Body of pancreas (tissue), 4 donors: ENCODE data around the gene ARHGEF37. TPM values are rescaled to one million over a fixed set of nuclear protein-coding genes. Genes with fewer than 3 reads are reported as not detected.
"Not testable (repeated sequence)": the region's sequence is repeated elsewhere in the genome, so short reads cannot be mapped to it uniquely, and the experiment has no call there.

ENCODE experiments used
- ATAC-seq: fragments of 150-250 bp; one replicate; pipeline ENCODE4 v1.9.1; 2016
- DNase-seq, 4 donors: peaks; one replicate each; pipeline ENCODE4 v3.0.0-alpha.2; 2019
- H3K27ac ChIP-seq, 4 donors: fragments of 200-600 bp; sonication (generic); 1 replicate in 3 of 4; 2 replicates in 1 of 4; pipeline versions ENCODE4 v1.5.1 to v1.6.1; 2016 to 2019; ENCODE audit warnings: mild to moderate bottlenecking in 1 of 4, mixed read lengths in 1 of 4, moderate library complexity in 1 of 4
- H3K27me3 ChIP-seq, 2 donors: fragments of 200-600 bp; sonication (generic); one replicate each; pipeline ENCODE4 v1.6.0; 2016; ENCODE audit warnings: mild to moderate bottlenecking in 1 of 2
- H3K36me3 ChIP-seq, 2 donors: fragments of 200-600 bp; sonication (generic); replicated peaks in 1 of 2; 2 replicates each; pipeline ENCODE4 v1.5.1; 2016; ENCODE audit warnings: low read depth in 2 of 2; ENCODE audit not compliant: insufficient read depth in 1 of 2
- H3K4me1 ChIP-seq: fragments of 200-600 bp; sonication (generic); one replicate; pipeline ENCODE4 v1.6.0; 2016
- H3K4me3 ChIP-seq, 2 donors: fragments of 200-600 bp; sonication (generic); 1 replicate in 1 of 2; 2 replicates in 1 of 2; pipeline ENCODE4 v1.5.1; 2016 to 2019
- H3K9me3 ChIP-seq, 3 donors: fragments of 200-600 bp; sonication (generic); 1 replicate in 2 of 3; 2 replicates in 1 of 3; pipeline ENCODE4 v1.5.1; 2016
- POLR2A ChIP-seq, 3 donors: fragments of 450-650 bp; IDR thresholded peaks; one replicate each; pipeline ENCODE4 v1.6.1; 2016; ENCODE audit warnings: antibody characterized with exemption in 3 of 3, mild to moderate bottlenecking in 2 of 3
- WGBS, 2 donors: methylation state at CpG; one replicate each; pipeline ENCODE4 v1.1.5; 2017; 5-methylcytosine and 5-hydroxymethylcytosine counted together
- intact Hi-C: fragments of 100-400 bp; cut with DNase I; formaldehyde crosslinking; loops from one replicate; pipeline ENCODE4 v1.15.1; 2023
- total RNA-seq, 2 donors: library from RNA; depleted of rRNA; stranded (reverse); fragments of >200 nt; gene quantifications; one replicate each; pipeline ENCODE4 v1.1.0, GENCODE V29; 2016
- TF ChIP-seq, protein P1 (sequence below), 7 experiments: fragments of 450-650 bp in 4 of 7; fragments of 200-600 bp in 3 of 7; sonication (generic) in 3 of 7; IDR thresholded peaks; one replicate each; pipeline ENCODE4 v1.5.1; 2016 to 2019; ENCODE audit warnings: antibody characterized with exemption in 7 of 7

The ARHGEF37 gene
- 10 to 100 TPM in 1 of 2 donors, 1 to 10 TPM in 1; 5.9 to 14.0 TPM for total RNA-seq

DNA sequence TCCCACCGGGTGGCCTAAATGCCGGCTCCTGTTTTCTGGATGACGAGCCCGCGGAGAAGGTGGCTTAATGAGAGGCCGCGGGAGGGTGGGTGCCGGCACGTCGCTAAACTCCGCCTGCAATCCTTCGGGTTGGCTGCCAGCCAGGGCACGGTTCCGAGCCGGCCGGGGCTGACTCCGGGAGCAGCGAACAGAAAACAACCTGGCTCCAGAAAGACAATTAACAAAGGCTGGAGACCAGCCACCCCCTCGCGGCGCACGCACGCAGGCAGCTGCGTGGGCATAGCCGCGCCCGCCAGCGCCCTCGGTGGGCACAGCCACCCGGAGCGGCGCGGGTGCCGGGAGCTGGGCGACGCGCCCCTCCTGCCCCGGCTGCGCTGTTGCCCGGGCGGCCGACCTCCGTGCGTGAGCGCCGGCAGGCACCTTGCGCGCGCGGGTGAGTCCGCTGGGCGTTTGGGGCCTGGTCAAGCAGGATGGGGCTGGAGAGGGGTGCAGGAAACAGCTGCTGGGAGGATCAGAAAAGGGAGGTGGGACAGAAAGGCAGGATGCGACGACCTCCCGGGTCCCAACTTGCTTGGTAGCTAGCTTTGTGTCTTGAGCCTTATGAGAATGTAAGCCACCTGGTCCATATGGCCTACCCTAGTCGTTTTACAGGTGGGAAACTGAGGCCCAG, at the start of gene ARHGEF37:
Gene ARHGEF37 (plus strand): TSS at position 307 of the 670 bp plus-strand sequence. CDS start 16,272 bp downstream, outside the sequence.
- no peaks in the 10 kb centered on the region for H3K27me3 ChIP-seq
- no peaks in the 10 kb centered on the region for H3K36me3 ChIP-seq
- ATAC-seq (peak; percentile 85), DNase-seq (peak; percentile 88 to 92 (median 92))
- intact Hi-C loops: no loop called here
- peak within 1 kb of the TSS; percentile 83 to 91 (median 90) for H3K27ac ChIP-seq
- 0% methylated on average over 19 to 40 of the region's 56 CpGs for WGBS, 2 donors
- H3K4me1 ChIP-seq: peaks cover 27% of the 10 kb centered on the region
- peak within 1 kb of the TSS; percentile 11 to 24 for H3K4me3 ChIP-seq
- TF ChIP-seq POLR2A (IDR thresholded peaks at IDR 0.05): peak; percentile 75 to 82 (median 82)
- TF ChIP-seq, protein P1, sequence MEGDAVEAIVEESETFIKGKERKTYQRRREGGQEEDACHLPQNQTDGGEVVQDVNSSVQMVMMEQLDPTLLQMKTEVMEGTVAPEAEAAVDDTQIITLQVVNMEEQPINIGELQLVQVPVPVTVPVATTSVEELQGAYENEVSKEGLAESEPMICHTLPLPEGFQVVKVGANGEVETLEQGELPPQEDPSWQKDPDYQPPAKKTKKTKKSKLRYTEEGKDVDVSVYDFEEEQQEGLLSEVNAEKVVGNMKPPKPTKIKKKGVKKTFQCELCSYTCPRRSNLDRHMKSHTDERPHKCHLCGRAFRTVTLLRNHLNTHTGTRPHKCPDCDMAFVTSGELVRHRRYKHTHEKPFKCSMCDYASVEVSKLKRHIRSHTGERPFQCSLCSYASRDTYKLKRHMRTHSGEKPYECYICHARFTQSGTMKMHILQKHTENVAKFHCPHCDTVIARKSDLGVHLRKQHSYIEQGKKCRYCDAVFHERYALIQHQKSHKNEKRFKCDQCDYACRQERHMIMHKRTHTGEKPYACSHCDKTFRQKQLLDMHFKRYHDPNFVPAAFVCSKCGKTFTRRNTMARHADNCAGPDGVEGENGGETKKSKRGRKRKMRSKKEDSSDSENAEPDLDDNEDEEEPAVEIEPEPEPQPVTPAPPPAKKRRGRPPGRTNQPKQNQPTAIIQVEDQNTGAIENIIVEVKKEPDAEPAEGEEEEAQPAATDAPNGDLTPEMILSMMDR (IDR thresholded peaks at IDR 0.05): peak in 1 of 7 experiments; percentile 19
- H3K9me3 ChIP-seq: no peaks in the 10 kb centered on the region

GRCh38 chr5:149532413-149532812, 48.9 kb upstream of the ARHGEF37 start:
- H3K27me3 ChIP-seq: no peaks in the 10 kb centered on the region
- H3K36me3 ChIP-seq: no peaks in the 10 kb centered on the region
- no peak for DNase-seq
- H3K9me3 ChIP-seq: no peaks in the 10 kb centered on the region
- H3K27ac ChIP-seq: no peak overlapping the region
- no peak for ATAC-seq
- peaks cover 63% of the 10 kb centered on the region for H3K4me1 ChIP-seq
- TF ChIP-seq, protein P1 (IDR thresholded peaks at IDR 0.05): no peak
- no peak for TF ChIP-seq POLR2A (IDR thresholded peaks at IDR 0.05)
- intact Hi-C loops: no loop called here
- WGBS, 2 donors: 92 to 93% methylated on average over 7 of the region's 7 CpGs
- H3K4me3 ChIP-seq: no peak overlapping the region

- H3K36me3 ChIP-seq, H3K4me3 ChIP-seq, H3K27ac ChIP-seq, H3K9me3 ChIP-seq, DNase-seq, H3K27me3 ChIP-seq, ATAC-seq, intact Hi-C loops: not testable (repeated sequence)
- WGBS, 2 donors: 91 to 92% methylated on average over 6 of the region's 6 CpGs
- peaks cover 46% of the 10 kb centered on the region for H3K4me1 ChIP-seq
These were observed 45.5 kb upstream of the ARHGEF37 start for GRCh38 chr5:149535787-149536186.

GRCh38 chr5:149537374-149537975, 43.8 kb upstream of the ARHGEF37 start:
- TF ChIP-seq, protein P1 (IDR thresholded peaks at IDR 0.05): no peak
- no peak for TF ChIP-seq POLR2A (IDR thresholded peaks at IDR 0.05)
- intact Hi-C loops: no loop called here
- ATAC-seq: no peak
- H3K27me3 ChIP-seq: no peaks in the 10 kb centered on the region
- WGBS, 2 donors: 52 to 88% methylated on average over 1 of the region's 1 CpG
- H3K4me3 ChIP-seq: no peak overlapping the region
- no peak for DNase-seq
- peaks cover 0 to 4% of the 10 kb centered on the region in 2 donors for H3K36me3 ChIP-seq
- H3K4me1 ChIP-seq: peaks cover 47% of the 10 kb centered on the region
- no peak overlapping the region for H3K27ac ChIP-seq
- H3K9me3 ChIP-seq: no peaks in the 10 kb centered on the region

- no peaks in the 10 kb centered on the region for H3K9me3 ChIP-seq
- intact Hi-C loops: no loop called here
- H3K36me3 ChIP-seq: peaks cover 0 to 8% of the 10 kb centered on the region in 2 donors
- H3K4me1 ChIP-seq: peaks cover 55% of the 10 kb centered on the region
- ATAC-seq (no peak), DNase-seq (no peak)
- H3K4me3 ChIP-seq: no peak overlapping the region
- 64 to 65% methylated on average over 3 of the region's 3 CpGs for WGBS, 2 donors
- no peaks in the 10 kb centered on the region for H3K27me3 ChIP-seq
- TF ChIP-seq POLR2A (IDR thresholded peaks at IDR 0.05): no peak
- TF ChIP-seq, protein P1 (IDR thresholded peaks at IDR 0.05): no peak
- no peak overlapping the region for H3K27ac ChIP-seq
These were observed 41.2 kb upstream of the ARHGEF37 start for GRCh38 chr5:149540089-149540488.
